B cell (primary cell): ENCODE data around the gene CD274.

ENCODE experiments used
- CTCF ChIP-seq: fragments of 200-600 bp; IDR thresholded peaks from one replicate; pipeline ENCODE4 v1.8.0; 2022; ENCODE audit warnings: antibody characterized with exemption, mild to moderate bottlenecking
- EZH2 ChIP-seq: IDR thresholded peaks from 2 replicates; pipeline ENCODE4 v1.6.1; 2012; ENCODE audit warnings: borderline replicate concordance, low read depth, mild to moderate bottlenecking, moderate library complexity, low read length; ENCODE audit not compliant: insufficient read depth, poor library complexity, severe bottlenecking

- TF ChIP-seq CTCF (no peak), EZH2 (no peak)
These were observed 41.7 kb upstream of the CD274 start for GRCh38 chr9:5408596-5408995.
